K562 (cell line): ENCODE measurements around the gene RPS2. TPM values are rescaled to one million over a fixed set of nuclear protein-coding genes. Genes with fewer than 3 reads are reported as not detected.

ENCODE experiments used
- ATAC-seq: fragments of 200-7000 bp; cut with Tn5 transposase; 3 replicates; pipeline ENCODE4 v1.9.1; 2020; ENCODE audit warnings: moderate library complexity
- BruUV-seq: library from RNA; stranded (reverse); fragments of 400-500 nt; replicated peaks from 2 replicates; lab custom pipeline; 2021; lab: Mats Ljungman, UMichigan
- CTCF ChIA-PET: fragments of 300-600 bp; formaldehyde crosslinking; extraction: SDS; loops from one replicate; lab custom pipeline; 2021; ENCODE audit warnings: low intra/inter-chr PET ratio; lab: Yijun Ruan, JAX
- POLR2A ChIA-PET: fragments of 300-600, 350-650 bp; sonication (Branson Sonifier 250); formaldehyde crosslinking; extraction: SDS; loops from one replicate; lab custom pipeline; 2021; ENCODE audit warnings: antibody characterized with exemption, inconsistent platforms; lab: Yijun Ruan, JAX
- DNase-seq, 4 experiments: peaks; one replicate each; pipeline versions ENCODE4 v3.0.0 to v3.0.0-alpha.2; 2011 to 2018; ENCODE audit warnings: low spot score in 3 of 4, mixed read lengths in 3 of 4; ENCODE audit errors: extremely low read depth in 1 of 4
- FAIRE-seq: peaks from 2 replicates; lab custom pipeline; 2011; peaks lifted over from hg19 to GRCh38; lab: Jason Lieb, UNC
- H2AFZ ChIP-seq: 2 replicates; pipeline ENCODE4 v1.6.0; 2011; ENCODE audit warnings: low read depth, low read length, control low read depth, inconsistent platforms
- H3K27ac ChIP-seq: fragments of 200-600 bp; 3 replicates; pipeline ENCODE4 v1.8.0; 2011; ENCODE audit warnings: low read depth, mild to moderate bottlenecking, control low read depth, inconsistent platforms, low read length, moderate library complexity, mixed read lengths; ENCODE audit errors: extremely low read depth
- H3K27me3 ChIP-seq, 2 experiments: fragments of 300-600 bp in 1 of 2; 2 replicates in 1 of 2; 3 replicates in 1 of 2; pipeline versions ENCODE4 v1.6.0 to v1.8.0; 2011; ENCODE audit warnings: inconsistent platforms in 2 of 2, low read length in 2 of 2, mild to moderate bottlenecking in 1 of 2, mixed read lengths in 1 of 2, moderate library complexity in 1 of 2; ENCODE audit not compliant: control insufficient read depth in 2 of 2, insufficient read depth in 2 of 2
- H3K36me3 ChIP-seq: fragments of 300-600 bp; 3 replicates; pipeline ENCODE4 v1.8.0; 2011; ENCODE audit warnings: mild to moderate bottlenecking, low read length, inconsistent platforms; ENCODE audit not compliant: control insufficient read depth, insufficient read depth
- H3K4me1 ChIP-seq, 2 experiments: fragments of 200-600 bp in 1 of 2; replicated peaks in 1 of 2; 2 replicates in 1 of 2; 3 replicates in 1 of 2; pipeline versions ENCODE4 v1.5.1 to v1.8.0; 2011; ENCODE audit warnings: inconsistent platforms in 2 of 2, low read length in 2 of 2, mild to moderate bottlenecking in 1 of 2, mixed read lengths in 1 of 2, moderate library complexity in 1 of 2; ENCODE audit not compliant: control insufficient read depth in 2 of 2, insufficient read depth in 2 of 2
- H3K4me2 ChIP-seq: 2 replicates; pipeline ENCODE4 v1.6.1; 2011; ENCODE audit warnings: low read length, control low read depth, inconsistent platforms, mixed read lengths; ENCODE audit not compliant: insufficient read depth
- H3K4me3 ChIP-seq: fragments of 200-600 bp; sonication (generic), shearing (Covaris generic); 2 replicates; pipeline ENCODE4 v1.5.1; 2016; ENCODE audit warnings: control low read depth, inconsistent platforms
- H3K79me2 ChIP-seq: fragments of 200-600 bp; 3 replicates; pipeline ENCODE4 v1.8.0; 2011; ENCODE audit warnings: low read length, inconsistent platforms; ENCODE audit not compliant: control insufficient read depth, insufficient read depth
- H3K9ac ChIP-seq, 2 experiments: 2 replicates each; pipeline versions ENCODE4 v1.6.0 to v1.6.1; 2011; ENCODE audit warnings: low read depth in 2 of 2, low read length in 2 of 2, control low read depth in 1 of 2, inconsistent platforms in 1 of 2, mild to moderate bottlenecking in 1 of 2, mixed read lengths in 1 of 2; ENCODE audit not compliant: insufficient read depth in 1 of 2
- H3K9me1 ChIP-seq: one replicate; pipeline ENCODE4 v1.6.0; 2011; ENCODE audit warnings: inconsistent platforms, mild to moderate bottlenecking, low read length, moderate library complexity; ENCODE audit not compliant: control insufficient read depth, insufficient read depth
- H3K9me3 ChIP-seq: replicated peaks from 2 replicates; pipeline ENCODE4 v1.5.1; 2011; ENCODE audit warnings: low read depth, low read length, inconsistent platforms; ENCODE audit not compliant: control insufficient read depth, insufficient read depth
- H4K20me1 ChIP-seq: replicated peaks from 2 replicates; pipeline ENCODE4 v1.6.1; 2011; ENCODE audit warnings: low read length, inconsistent platforms, mixed read lengths; ENCODE audit not compliant: control insufficient read depth, insufficient read depth
- HMGN3 ChIP-seq: IDR thresholded peaks from 2 replicates; pipeline ENCODE4 v1.6.1; 2011; ENCODE audit warnings: borderline replicate concordance, low read depth, mild to moderate bottlenecking, mixed read lengths, low read length; ENCODE audit not compliant: insufficient read length; ENCODE audit errors: extremely low read depth
- MED1 ChIP-seq: sonication (generic); formaldehyde crosslinking; IDR thresholded peaks from 2 replicates; pipeline ENCODE4 v1.8.1; 2023; ENCODE audit warnings: missing genetic modification reagents, borderline replicate concordance
- POLR2G ChIP-seq: fragments of 200-400 bp; formaldehyde crosslinking; IDR thresholded peaks from 2 replicates; pipeline ENCODE4 v1.6.1; 2017; ENCODE audit warnings: low read depth, mild to moderate bottlenecking, antibody characterized with exemption, low read length, moderate library complexity
- RBFOX2 ChIP-seq: fragments of 200-400 bp; formaldehyde crosslinking; IDR thresholded peaks from 2 replicates; pipeline ENCODE4 v1.6.1; 2017; ENCODE audit warnings: low read depth, mild to moderate bottlenecking, low read length, moderate library complexity
- WGBS: fragments of 100-300 bp; shearing (Covaris generic); methylation state at CpG from one replicate; pipeline ENCODE4 v1.1.6; 2016; ENCODE audit warnings: low coverage, mixed read lengths; ENCODE audit not compliant: insufficient coverage; ENCODE audit errors: missing lambda C conversion rate; 5-methylcytosine and 5-hydroxymethylcytosine counted together
- in situ Hi-C: fragments of 300-500 bp; cut with MboI; formaldehyde crosslinking; loops from 4 replicates; pipeline ENCODE4 v1.15.0; 2018; ENCODE audit warnings: inconsistent platforms, mixed read lengths
- intact Hi-C: fragments of 100-400 bp; cut with micrococcal nuclease; formaldehyde crosslinking; loops from 2 replicates; pipeline ENCODE4 v1.14.2; 2022
- polyA plus RNA-seq, 8 experiments: library from polyadenylated mRNA; depleted of rRNA in 4 of 8; stranded (reverse) in 5 of 8; unstranded in 3 of 8; fragments of >200 nt; fragmentation: Nextera tagmentation in 2 of 8; fragmentation: Illumina TruSeq in 1 of 8; extraction: Ambion mirVana in 2 of 8; extraction: Trizol in 1 of 8; gene quantifications; 2 replicates each; pipeline versions ENCODE4 v1.2.1 to v1.2.3, GENCODE V29; 2011 to 2014; ENCODE audit warnings: inconsistent platforms in 1 of 8, missing spikeins in 1 of 8
- total RNA-seq, 7 experiments: library from RNA; depleted of rRNA in 6 of 7; stranded (reverse); fragments of >200 nt in 6 of 7; fragmentation: Illumina TruSeq in 2 of 7; extraction: Trizol in 2 of 7; gene quantifications; 2 replicates each; pipeline versions ENCODE4 v1.2.1 to v1.2.3, GENCODE V29; 2011 to 2021; ENCODE audit warnings: low replicate concordance in 1 of 7

The RPS2 gene
- total and polyA plus RNA-seq, 9 of the 15 experiments (the other 6 are each of a cell fraction or from before 2014, with no cell fraction given) = 834 to 4,794 (median 3,793) TPM

DNA sequence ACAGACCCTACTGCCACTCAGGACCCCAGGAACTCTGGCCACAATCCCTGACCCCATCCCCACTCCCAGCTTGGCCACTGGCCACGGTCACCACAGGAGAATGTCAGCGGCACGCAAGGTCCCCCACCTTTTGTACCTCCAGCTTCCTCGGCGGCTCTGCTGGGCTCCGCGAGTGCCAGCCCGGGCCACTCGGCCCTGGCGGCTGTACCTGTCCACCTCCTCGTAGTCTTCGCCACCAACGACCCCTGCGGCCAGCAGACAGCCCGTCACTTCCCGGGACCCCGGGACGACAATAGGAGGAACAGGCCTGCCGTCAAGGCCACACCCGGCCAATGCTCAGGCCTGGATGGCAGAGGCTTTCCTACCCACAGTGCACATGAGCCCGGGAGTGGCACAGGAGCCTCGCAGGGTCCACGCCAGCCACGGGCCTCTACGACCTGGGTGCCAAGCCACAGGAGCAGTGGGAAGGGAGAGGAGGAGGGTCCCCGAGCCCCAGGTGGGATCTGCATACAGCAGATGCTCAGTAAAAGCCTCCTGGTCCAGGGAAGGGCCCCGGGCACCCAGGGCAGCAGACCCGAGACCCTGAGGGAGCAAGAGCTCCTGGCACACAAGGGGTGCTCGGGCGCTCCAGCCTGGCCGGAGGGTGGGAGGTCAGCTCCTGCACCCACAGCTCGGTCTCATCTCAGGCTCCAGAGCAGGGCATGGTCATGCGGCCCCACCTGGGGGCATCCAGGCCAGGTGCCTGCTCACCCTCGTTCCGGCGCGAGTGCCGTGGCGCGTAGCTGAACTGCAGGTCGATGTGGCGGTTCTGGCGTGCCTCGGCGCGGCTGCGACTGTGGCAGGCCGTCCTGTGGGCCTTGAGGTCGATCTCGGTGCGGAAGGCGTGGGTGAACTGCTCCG lies 37.1 kb upstream of the RPS2 start:
- TF ChIP-seq RBFOX2 (peak; percentile 46), MED1 (CRISPR knock-in tag) (no peak), POLR2G (peak; percentile 54), HMGN3 (no peak)
- intact Hi-C loops (no loop called here), in situ Hi-C loops (no loop called here)
- no peak overlapping the region for H3K4me3 ChIP-seq
- H3K9me3 ChIP-seq = no peaks in the 10 kb centered on the region
- no peak for FAIRE-seq
- H3K4me2 ChIP-seq = no peak overlapping the region
- peaks cover 45% of the 10 kb centered on the region for H3K79me2 ChIP-seq
- POLR2A ChIA-PET = interaction anchor here (0.7 kb wide), 1 partner anchor 154 kb away, joined by 4 read pairs; the partner anchor contains the start of gene TRAF7
- H3K36me3 ChIP-seq = peaks cover 95% of the 10 kb centered on the region
- peaks cover 9% of the 10 kb centered on the region for H3K9me1 ChIP-seq
- ATAC-seq = no peak
- DNase-seq = no peak
- peaks cover 7 to 80% of the 10 kb centered on the region in 2 experiments for H3K4me1 ChIP-seq
- no TSS peak for BruUV-seq
- peak overlapping the region in 1 of 2 experiments; percentile 43; a peak in 1 of 4 replicates for H3K9ac ChIP-seq
- H3K27ac ChIP-seq = no peak overlapping the region
- CTCF ChIA-PET = no interaction called here
- WGBS = 97% methylated on average over 40 of the region's 53 CpGs
- peaks cover 23% of the 10 kb centered on the region for H4K20me1 ChIP-seq
- H3K27me3 ChIP-seq = no peaks in the 10 kb centered on the region
- H2AFZ ChIP-seq = no peak overlapping the region
